GM23248 (cell line): Measurements from ENCODE around the gene TLE6.
"Not testable (repeated sequence)": the region's sequence is repeated elsewhere in the genome, so short reads cannot be mapped to it uniquely, and the experiment has no call there.

Experiments
- EZH2 ChIP-seq: fragments of 200-600 bp; sonication (generic); IDR thresholded peaks from 2 replicates; pipeline ENCODE4 v1.6.1; 2018; ENCODE audit warnings: antibody characterized with exemption, mild to moderate bottlenecking; ENCODE audit not compliant: insufficient read depth, poor library complexity, severe bottlenecking
- EZH2phosphoT487 ChIP-seq: fragments of 200-600 bp; sonication (generic); IDR thresholded peaks from 2 replicates; pipeline ENCODE4 v1.6.1; 2018; ENCODE audit warnings: antibody characterized with exemption, moderate library complexity, mild to moderate bottlenecking, low read depth; ENCODE audit not compliant: insufficient read depth

DNA sequence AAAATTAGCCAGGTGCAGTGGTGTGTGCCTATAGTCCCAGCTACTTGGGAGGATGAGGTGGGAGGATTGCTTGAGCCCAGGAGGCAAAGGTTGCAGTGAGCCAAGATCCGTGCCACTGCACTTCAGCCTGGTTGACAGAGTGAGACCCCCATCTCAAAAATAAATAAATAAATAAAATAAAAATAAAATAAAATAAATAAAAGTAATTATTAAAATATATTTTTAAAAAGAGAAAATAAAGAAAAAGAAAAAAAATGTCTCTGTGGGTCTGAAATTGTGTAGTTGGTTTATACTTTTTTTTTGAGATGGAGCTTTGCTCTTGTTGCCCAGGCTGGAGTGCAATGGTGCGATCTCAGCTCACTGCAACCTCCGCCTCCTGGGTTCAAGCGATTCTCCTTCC lies 41.5 kb upstream of the TLE6 start:
- TF ChIP-seq EZH2, EZH2phosphoT487: not testable (repeated sequence)
